Measurements from ENCODE around the gene STK40. TPM values are rescaled to one million over a fixed set of nuclear protein-coding genes. Genes with fewer than 3 reads are reported as not detected.

The STK40 gene
- total RNA-seq, 1 experiment from 2014 or later, result 26.2 TPM

- no peak overlapping the region for H2BK15ac ChIP-seq (ENCODE audit: low read depth, low read length)
- DNase-seq, result no peak
- no peaks in the 10 kb centered on the region for H3K79me1 ChIP-seq (ENCODE audit: insufficient read depth, low read depth, low read length, poor library complexity, severe bottlenecking)
- no peaks in the 10 kb centered on the region for H3K4me1 ChIP-seq (ENCODE audit: insufficient read depth, low read length)
- no peaks in the 10 kb centered on the region for H3K79me2 ChIP-seq (ENCODE audit: insufficient read depth, low read length)
- H3K14ac ChIP-seq (ENCODE audit: insufficient read depth, low read length), result no peak overlapping the region
- H3K56ac ChIP-seq (ENCODE audit: insufficient read length, low read depth, low read length), result no peak overlapping the region
- H2AFZ ChIP-seq (ENCODE audit: low read length), result no peak overlapping the region
- H4K91ac ChIP-seq (ENCODE audit: insufficient read length, low read depth, low read length), result no peak overlapping the region
- H3K4me2 ChIP-seq (ENCODE audit: insufficient read depth, insufficient read length, low read length), result no peak overlapping the region
- Mint-ChIP-seq H3K9me3 (no peaks in the 10 kb centered on the region), H3K4me3 (no peak overlapping the region), H3K27me3 (ENCODE audit: low read depth) (no peaks in the 10 kb centered on the region), H3K36me3 (ENCODE audit: insufficient read depth in 1 of 3, low read depth in 3 of 3) (no peaks in the 10 kb centered on the region), H3K27ac (no peak overlapping the region), H3K4me1 (no peaks in the 10 kb centered on the region)
- H2BK12ac ChIP-seq (ENCODE audit: insufficient read length, low read depth, low read length), result no peak overlapping the region
- no peak overlapping the region for H3K27ac ChIP-seq (ENCODE audit: insufficient read length, low read depth, low read length)
- no peak overlapping the region for H3K9ac ChIP-seq (ENCODE audit: extremely low read depth, insufficient read length, low read length)
- no peak overlapping the region for H2BK5ac ChIP-seq (ENCODE audit: insufficient read length, low read length)
- no peak overlapping the region for H3K23ac ChIP-seq (ENCODE audit: insufficient read length, low read depth, low read length)
- no peaks in the 10 kb centered on the region for H3K23me2 ChIP-seq (ENCODE audit: insufficient read length, low read depth, low read length, poor library complexity, severe bottlenecking)
- H3K4ac ChIP-seq (ENCODE audit: low read depth, low read length), result no peak overlapping the region
- H4K8ac ChIP-seq (replicated peaks; ENCODE audit: insufficient read length, low read depth, low read length), result no peak overlapping the region
- H4K5ac ChIP-seq (ENCODE audit: insufficient read length, low read depth, low read length), result no peak overlapping the region
- no peaks in the 10 kb centered on the region for H3K27me3 ChIP-seq (ENCODE audit: insufficient read depth, low read length)
- WGBS (ENCODE audit: extremely low coverage, insufficient read length, low lambda C conversion rate), result no CpG with 5 or more reads among the region's 4 CpGs
- no peak overlapping the region for H2AK5ac ChIP-seq (ENCODE audit: insufficient read length, low read length)
- H2BK120ac ChIP-seq (ENCODE audit: low read depth, low read length, poor library complexity, severe bottlenecking), result no peak overlapping the region
- H3K18ac ChIP-seq (ENCODE audit: insufficient read length, low read depth, low read length), result no peak overlapping the region
- H2BK20ac ChIP-seq (ENCODE audit: low read depth, low read length, poor library complexity, severe bottlenecking), result no peak overlapping the region
- no peak for TF ChIP-seq CTCF (conservative IDR thresholded peaks at IDR 0.05)
- no peak overlapping the region for H3T11ph ChIP-seq (ENCODE audit: low read length)
- no peaks in the 10 kb centered on the region for H3K9me3 ChIP-seq (ENCODE audit: control insufficient read depth, low read depth, low read length)
- H4K20me1 ChIP-seq (ENCODE audit: control insufficient read depth, insufficient read depth, insufficient read length), result no peaks in the 10 kb centered on the region
Observed at GRCh38 chr1:36432616-36433015, 46.9 kb upstream of the STK40 start.

All from H9 (cell line).